ENCODE data around the gene CTNNA3.

- TF ChIP-seq POLR2A (IDR thresholded peaks at IDR 0.05) (no peak), CTCF (IDR thresholded peaks at IDR 0.05) (no peak)
Measured at GRCh38 chr10:67224553-67224952, 471.4 kb downstream of the CTNNA3 start.
